Measurements from ENCODE around the gene MAPK8.

MAPK8 gene

GRCh38 chr10:48291190-48291589 is 15.3 kb upstream of the MAPK8 start:
- DNase-seq (ENCODE audit: low read depth in 3 of 3, low spot score in 1 of 3): no peak

GRCh38 chr10:48292616-48293015 is 13.9 kb upstream of the MAPK8 start:
- no peak for DNase-seq (ENCODE audit: low read depth in 3 of 3, low spot score in 1 of 3)

- no peak for DNase-seq (ENCODE audit: low read depth in 3 of 3, low spot score in 1 of 3)
Observed at GRCh38 chr10:48294431-48294830, 12.0 kb upstream of the MAPK8 start.

- no peak for DNase-seq (ENCODE audit: low read depth in 3 of 3, low spot score in 1 of 3)
Observed at GRCh38 chr10:48296576-48297098, 9.8 kb upstream of the MAPK8 start.

- DNase-seq (ENCODE audit: low read depth in 3 of 3, low spot score in 1 of 3): no peak
Observed at GRCh38 chr10:48299066-48299465, 7.4 kb upstream of the MAPK8 start.

GRCh38 chr10:48299692-48300091 is 6.8 kb upstream of the MAPK8 start:
- DNase-seq (ENCODE audit: low read depth in 3 of 3, low spot score in 1 of 3): no peak

- DNase-seq (ENCODE audit: low read depth in 3 of 3, low spot score in 1 of 3): no peak
Observed at GRCh38 chr10:48300556-48300955, 5.9 kb upstream of the MAPK8 start.

GRCh38 chr10:48302515-48303476 is 3.7 kb upstream of the MAPK8 start:
- no peak for DNase-seq (ENCODE audit: low read depth in 3 of 3, low spot score in 1 of 3)

- no peak for DNase-seq (ENCODE audit: low read depth in 3 of 3, low spot score in 1 of 3)
Observed at GRCh38 chr10:48305905-48306264, 592 bp upstream of the MAPK8 start.

GRCh38 chr10:48306870-48307710 is 613 bp downstream of the MAPK8 start:
- peak in 2 of 3 donors; percentile 3 to 47 for DNase-seq (ENCODE audit: low read depth in 3 of 3, low spot score in 1 of 3)

GRCh38 chr10:48307711-48308018 is 1.2 kb downstream of the MAPK8 start:
- no peak for DNase-seq (ENCODE audit: low read depth in 3 of 3, low spot score in 1 of 3)

GRCh38 chr10:48309711-48310226 is 3.3 kb downstream of the MAPK8 start:
- no peak for DNase-seq (ENCODE audit: low read depth in 3 of 3, low spot score in 1 of 3)

GRCh38 chr10:48314107-48314506 is 7.6 kb downstream of the MAPK8 start:
- DNase-seq (ENCODE audit: low read depth in 3 of 3, low spot score in 1 of 3): no peak

- DNase-seq (ENCODE audit: low read depth in 3 of 3, low spot score in 1 of 3): no peak
Observed at GRCh38 chr10:48316236-48316635, 9.8 kb downstream of the MAPK8 start.

GRCh38 chr10:48317321-48317990 is 11.0 kb downstream of the MAPK8 start:
- no peak for DNase-seq (ENCODE audit: low read depth in 3 of 3, low spot score in 1 of 3)

- no peak for DNase-seq (ENCODE audit: low read depth in 3 of 3, low spot score in 1 of 3)
Observed at GRCh38 chr10:48322017-48322416, 15.5 kb downstream of the MAPK8 start.

- no peak for DNase-seq (ENCODE audit: low read depth in 3 of 3, low spot score in 1 of 3)
Observed at GRCh38 chr10:48324580-48324979, 18.1 kb downstream of the MAPK8 start.

GRCh38 chr10:48330269-48330668 is 23.8 kb downstream of the MAPK8 start:
- DNase-seq (ENCODE audit: low read depth in 3 of 3, low spot score in 1 of 3): no peak

GRCh38 chr10:48331436-48331835 is 25.0 kb downstream of the MAPK8 start:
- DNase-seq (ENCODE audit: low read depth in 3 of 3, low spot score in 1 of 3): no peak

- no peak for DNase-seq (ENCODE audit: low read depth in 3 of 3, low spot score in 1 of 3)
Observed at GRCh38 chr10:48332166-48332870, 25.8 kb downstream of the MAPK8 start.

- DNase-seq (ENCODE audit: low read depth in 3 of 3, low spot score in 1 of 3): no peak
Observed at GRCh38 chr10:48332871-48333216, 26.4 kb downstream of the MAPK8 start.
